Upper lobe of left lung (tissue), 4 donors: Measurements from ENCODE around the gene SNRNP48.

Experiments
- POLR2A ChIP-seq, 4 donors: fragments of 450-650 bp; IDR thresholded peaks; one replicate each; pipeline ENCODE4 v1.5.1; 2016 to 2017; ENCODE audit warnings: antibody characterized with exemption in 4 of 4, mild to moderate bottlenecking in 2 of 4
- POLR2AphosphoS5 ChIP-seq, 2 donors: sonication (generic); formaldehyde crosslinking; IDR thresholded peaks; one replicate each; pipeline ENCODE4 v1.5.1; 2017; ENCODE audit warnings: antibody characterized with exemption in 2 of 2
- TF ChIP-seq, protein P1 (sequence below), 6 experiments: fragments of 450-650 bp in 4 of 6; fragments of 200-600 bp in 2 of 6; sonication (generic) in 2 of 6; IDR thresholded peaks; one replicate each; pipeline ENCODE4 v1.5.1; 2016 to 2019; ENCODE audit warnings: antibody characterized with exemption in 6 of 6

DNA sequence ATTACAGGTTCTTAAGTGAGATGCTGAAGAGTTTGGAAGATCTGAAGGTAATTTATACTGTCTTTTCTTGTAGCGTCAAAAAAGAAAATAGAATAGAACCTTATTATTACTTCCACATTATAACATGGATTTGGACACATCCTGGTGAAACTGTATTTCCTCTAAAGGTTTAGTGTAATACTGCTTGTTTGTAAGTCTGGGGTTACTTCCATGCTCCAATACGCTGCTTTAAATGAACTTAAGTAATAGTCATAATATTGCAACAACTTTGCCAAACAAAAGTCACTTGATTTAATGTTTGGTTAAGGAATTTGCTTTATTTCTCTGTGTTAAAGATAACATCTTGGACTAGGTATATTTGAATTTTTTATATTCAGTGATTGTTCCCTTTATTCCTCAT is 11.5 kb upstream of the SNRNP48 start:
- TF ChIP-seq, protein P1, sequence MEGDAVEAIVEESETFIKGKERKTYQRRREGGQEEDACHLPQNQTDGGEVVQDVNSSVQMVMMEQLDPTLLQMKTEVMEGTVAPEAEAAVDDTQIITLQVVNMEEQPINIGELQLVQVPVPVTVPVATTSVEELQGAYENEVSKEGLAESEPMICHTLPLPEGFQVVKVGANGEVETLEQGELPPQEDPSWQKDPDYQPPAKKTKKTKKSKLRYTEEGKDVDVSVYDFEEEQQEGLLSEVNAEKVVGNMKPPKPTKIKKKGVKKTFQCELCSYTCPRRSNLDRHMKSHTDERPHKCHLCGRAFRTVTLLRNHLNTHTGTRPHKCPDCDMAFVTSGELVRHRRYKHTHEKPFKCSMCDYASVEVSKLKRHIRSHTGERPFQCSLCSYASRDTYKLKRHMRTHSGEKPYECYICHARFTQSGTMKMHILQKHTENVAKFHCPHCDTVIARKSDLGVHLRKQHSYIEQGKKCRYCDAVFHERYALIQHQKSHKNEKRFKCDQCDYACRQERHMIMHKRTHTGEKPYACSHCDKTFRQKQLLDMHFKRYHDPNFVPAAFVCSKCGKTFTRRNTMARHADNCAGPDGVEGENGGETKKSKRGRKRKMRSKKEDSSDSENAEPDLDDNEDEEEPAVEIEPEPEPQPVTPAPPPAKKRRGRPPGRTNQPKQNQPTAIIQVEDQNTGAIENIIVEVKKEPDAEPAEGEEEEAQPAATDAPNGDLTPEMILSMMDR (IDR thresholded peaks at IDR 0.05), result no peak
- TF ChIP-seq POLR2A (IDR thresholded peaks at IDR 0.05) (no peak), POLR2AphosphoS5 (IDR thresholded peaks at IDR 0.05) (no peak)
